RPMI7951 (cell line): ENCODE data around the gene CYP2A13. TPM values are rescaled to one million over a fixed set of nuclear protein-coding genes. Genes with fewer than 3 reads are reported as not detected.
"Not testable (repeated sequence)": the region's sequence is repeated elsewhere in the genome, so short reads cannot be mapped to it uniquely, and the experiment has no call there.

Source experiments
- DNase-seq: peaks from one replicate; pipeline ENCODE4 v3.0.0-alpha.2; 2012; ENCODE audit warnings: low read depth
- total RNA-seq: library from RNA; depleted of rRNA; stranded (reverse); fragments of >200 nt; shearing (Covaris generic); gene quantifications from 2 replicates; pipeline ENCODE4 v1.2.3, GENCODE V29; 2014; rRNA removed

CYP2A13 gene
- total RNA-seq = not detected in 2 replicates

- DNase-seq = no peak
Measured at GRCh38 chr19:41088151-41088550, at the start of gene CYP2A13. Gene CYP2A13, plus strand, starts transcription at chr19:41088451. Its CDS starts 21 bp downstream, at chr19:41088472.

GRCh38 chr19:41039806-41040205, 48.4 kb upstream of the CYP2A13 start:
- no peak for DNase-seq

- DNase-seq = peak; percentile 12
Measured at GRCh38 chr19:41045095-41045494, 43.2 kb upstream of the CYP2A13 start.

- no peak for DNase-seq
Measured at GRCh38 chr19:41050426-41050825, 37.8 kb upstream of the CYP2A13 start.

GRCh38 chr19:41052162-41052561, 36.1 kb upstream of the CYP2A13 start:
- not testable (repeated sequence) for DNase-seq

GRCh38 chr19:41053331-41053730, 34.9 kb upstream of the CYP2A13 start:
- DNase-seq = not testable (repeated sequence)

- peak; percentile 52 for DNase-seq
Measured at GRCh38 chr19:41064974-41065569, 23.2 kb upstream of the CYP2A13 start.

- DNase-seq = no peak
Measured at GRCh38 chr19:41076286-41076685, 12.0 kb upstream of the CYP2A13 start.

GRCh38 chr19:41083516-41083915, 4.7 kb upstream of the CYP2A13 start:
- peak; percentile 55 for DNase-seq

- DNase-seq = no peak
Measured at GRCh38 chr19:41085748-41086415, 2.4 kb upstream of the CYP2A13 start.

- no peak for DNase-seq
Measured at GRCh38 chr19:41089959-41090358, 1.7 kb downstream of the CYP2A13 start.

- DNase-seq = no peak
Measured at GRCh38 chr19:41095703-41096102, 7.5 kb downstream of the CYP2A13 start.

GRCh38 chr19:41096353-41096752, 8.1 kb downstream of the CYP2A13 start:
- no peak for DNase-seq

- no peak for DNase-seq
Measured at GRCh38 chr19:41097302-41097701, 9.1 kb downstream of the CYP2A13 start.

GRCh38 chr19:41098762-41099161, 10.5 kb downstream of the CYP2A13 start:
- no peak for DNase-seq

GRCh38 chr19:41102210-41102609, 14.0 kb downstream of the CYP2A13 start:
- not testable (repeated sequence) for DNase-seq

GRCh38 chr19:41106177-41106576, 17.9 kb downstream of the CYP2A13 start:
- no peak for DNase-seq

- no peak for DNase-seq
Measured at GRCh38 chr19:41111296-41111695, 23.0 kb downstream of the CYP2A13 start.

GRCh38 chr19:41111750-41112295, 23.6 kb downstream of the CYP2A13 start:
- DNase-seq = no peak

- DNase-seq = no peak
Measured at GRCh38 chr19:41112728-41113290, 24.6 kb downstream of the CYP2A13 start.

GRCh38 chr19:41114132-41114531, 25.9 kb downstream of the CYP2A13 start, which contains the start of gene CYP2F1:
Gene CYP2F1, plus strand, starts transcription at chr19:41114432. Its CDS starts 1,757 bp downstream, at chr19:41116189.
- no peak for DNase-seq

- no peak for DNase-seq
Measured at GRCh38 chr19:41116261-41116660, 28.0 kb downstream of the CYP2A13 start.
